ENCODE data around the gene NRL.
"Not testable (repeated sequence)": the region's sequence is repeated elsewhere in the genome, so short reads cannot be mapped to it uniquely, and the experiment has no call there.

DNA sequence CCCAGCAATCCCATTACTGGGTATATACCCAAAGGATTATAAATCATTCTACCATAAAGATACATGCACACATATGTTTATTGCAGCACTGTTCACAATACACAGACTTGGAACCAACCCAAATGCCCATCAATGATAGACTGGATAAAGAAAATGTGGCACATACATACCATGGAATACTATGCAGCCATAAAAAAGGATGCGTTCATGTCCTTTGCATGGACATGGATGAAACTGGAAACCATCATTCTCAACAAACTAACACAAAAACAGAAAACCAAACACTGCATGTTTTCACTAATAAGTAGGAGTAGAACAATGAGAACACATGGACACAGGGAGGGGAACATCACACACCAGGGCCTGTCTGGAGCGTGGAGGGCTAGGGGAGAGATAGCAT is 83.4 kb downstream of the NRL start:
- TF ChIP-seq POLR2A, POLR2AphosphoS5, TAF1, SPI1 (IDR thresholded peaks at IDR 0.05; ENCODE audit: low read depth, low read length): not testable (repeated sequence)
